ENCODE results near the gene GALNT15.

The GALNT15 gene

GRCh38 chr3:16280671-16281070 is 106.2 kb downstream of the GALNT15 start:
- no peak for DNase-seq (ENCODE audit: low read depth in 1 of 2, low spot score in 1 of 2)
